T-helper 1 cell (primary cell): ENCODE data around the gene HNRNPA0.

Source experiments
- DNase-seq, 5 donors: peaks; one replicate each; pipeline ENCODE4 v3.0.0-alpha.2; 2012 to 2020

HNRNPA0 gene

GRCh38 chr5:137724251-137724650 lies 29.9 kb downstream of the HNRNPA0 start:
- DNase-seq: no peak

- DNase-seq: no peak
Measured at GRCh38 chr5:137718611-137719010, 35.6 kb downstream of the HNRNPA0 start.

- no peak for DNase-seq
Measured at GRCh38 chr5:137716337-137716736, 37.8 kb downstream of the HNRNPA0 start.

GRCh38 chr5:137715456-137715855 lies 38.7 kb downstream of the HNRNPA0 start:
- DNase-seq: no peak

- no peak for DNase-seq
Measured at GRCh38 chr5:137714946-137715345, 39.2 kb downstream of the HNRNPA0 start.

- no peak for DNase-seq
Measured at GRCh38 chr5:137714494-137714893, 39.7 kb downstream of the HNRNPA0 start.

GRCh38 chr5:137712139-137712667 lies 42.0 kb downstream of the HNRNPA0 start:
- no peak for DNase-seq

GRCh38 chr5:137710086-137710485 lies 44.1 kb downstream of the HNRNPA0 start:
- no peak for DNase-seq

GRCh38 chr5:137708796-137709559 lies 45.2 kb downstream of the HNRNPA0 start:
- no peak for DNase-seq

- no peak for DNase-seq
Measured at GRCh38 chr5:137708062-137708461, 46.1 kb downstream of the HNRNPA0 start.

- no peak for DNase-seq
Measured at GRCh38 chr5:137706841-137707240, 47.3 kb downstream of the HNRNPA0 start.

GRCh38 chr5:137705106-137705505 lies 49.1 kb downstream of the HNRNPA0 start:
- no peak for DNase-seq

GRCh38 chr5:137703565-137703964 lies 50.6 kb downstream of the HNRNPA0 start:
- no peak for DNase-seq

- DNase-seq: no peak
Measured at GRCh38 chr5:137700282-137700680, 53.9 kb downstream of the HNRNPA0 start.

GRCh38 chr5:137699336-137700281 lies 54.6 kb downstream of the HNRNPA0 start:
- DNase-seq: no peak

GRCh38 chr5:137696481-137696880 lies 57.7 kb downstream of the HNRNPA0 start:
- peak in 1 of 5 donors; percentile 44 for DNase-seq

GRCh38 chr5:137695651-137696428 lies 58.3 kb downstream of the HNRNPA0 start:
- DNase-seq: peak in 3 of 5 donors; percentile 4 to 61 (median 5)
